HEK293 (cell line): Measurements from ENCODE around the gene KIF12.
A peak's percentile ranks its signal among the peaks of the same experiment; 100 is the strongest.

Experiments used
- CTCF ChIA-PET: fragments of 350-600 bp; formaldehyde crosslinking; extraction: SDS; loops from one replicate; lab custom pipeline; 2021; ENCODE audit warnings: antibody characterized with exemption; lab: Yijun Ruan, JAX
- POLR2A ChIA-PET: fragments of 300-600 bp; formaldehyde crosslinking; extraction: SDS; loops from one replicate; lab custom pipeline; 2020; ENCODE audit warnings: antibody characterized with exemption, inconsistent platforms; lab: Yijun Ruan, JAX
- H3K27ac ChIP-seq: fragments of 200-500 bp; sonication (Bioruptor generic); 2 replicates; pipeline ENCODE4 v1.5.1; 2014; ENCODE audit warnings: low read depth, low read length, control low read depth, inconsistent platforms; ENCODE audit errors: extremely low read depth
- H3K36me3 ChIP-seq, 2 experiments: fragments of 200-500 bp in 1 of 2; sonication (Bioruptor generic) in 1 of 2; 1 replicate in 1 of 2; 2 replicates in 1 of 2; pipeline ENCODE4 v1.5.1; 2014 to 2017; ENCODE audit warnings: inconsistent platforms in 2 of 2, low read length in 2 of 2; ENCODE audit not compliant: control insufficient read depth in 2 of 2, insufficient read depth in 1 of 2
- H3K4me1 ChIP-seq: fragments of 200-500 bp; sonication (Bioruptor generic); 2 replicates; pipeline ENCODE4 v1.5.1; 2014; ENCODE audit warnings: mild to moderate bottlenecking, low read length, inconsistent platforms; ENCODE audit not compliant: control insufficient read depth, insufficient read depth
- H3K4me3 ChIP-seq: 2 replicates; pipeline ENCODE4 v1.5.1; 2011; ENCODE audit warnings: low read depth, mild to moderate bottlenecking, control low read depth, low read length, moderate library complexity
- H3K9me3 ChIP-seq: fragments of 200-500 bp; sonication (Bioruptor generic); 2 replicates; pipeline ENCODE4 v1.5.1; 2014; ENCODE audit warnings: low read depth, low read length, inconsistent platforms; ENCODE audit not compliant: control insufficient read depth, insufficient read depth
- GLI2 ChIP-seq: fragments of 450-650 bp; formaldehyde crosslinking; IDR thresholded peaks from 2 replicates; pipeline ENCODE4; 2017; ENCODE audit warnings: missing biosample characterization, missing genetic modification characterization, low read depth, borderline replicate concordance
- GLIS1 ChIP-seq: fragments of 450-650 bp; formaldehyde crosslinking; IDR thresholded peaks from 2 replicates; pipeline ENCODE4 v1.5.1; 2016; ENCODE audit warnings: missing biosample characterization, missing genetic modification characterization
- OSR2 ChIP-seq: fragments of 450-650 bp; formaldehyde crosslinking; IDR thresholded peaks from 2 replicates; pipeline ENCODE4 v1.5.1; 2016; ENCODE audit warnings: missing biosample characterization, missing genetic modification characterization
- OVOL3 ChIP-seq: fragments of 450-650 bp; formaldehyde crosslinking; IDR thresholded peaks from 2 replicates; pipeline ENCODE4 v1.5.1; 2016; ENCODE audit warnings: missing biosample characterization, missing genetic modification characterization
- SP7 ChIP-seq: fragments of 450-650 bp; formaldehyde crosslinking; IDR thresholded peaks from 2 replicates; pipeline ENCODE4 v1.5.1; 2016; ENCODE audit warnings: missing biosample characterization, missing genetic modification characterization
- ZEB2 ChIP-seq: fragments of 450-650 bp; formaldehyde crosslinking; IDR thresholded peaks from 2 replicates; pipeline ENCODE4 v1.5.1; 2016; ENCODE audit warnings: missing biosample characterization, missing genetic modification characterization
- ZIC2 ChIP-seq: fragments of 450-650 bp; formaldehyde crosslinking; IDR thresholded peaks from 2 replicates; pipeline ENCODE4 v1.5.1; 2016; ENCODE audit warnings: missing biosample characterization, missing genetic modification characterization
- ZNF155 ChIP-seq: fragments of 450-650 bp; formaldehyde crosslinking; IDR thresholded peaks from 2 replicates; pipeline ENCODE4 v1.5.1; 2016; ENCODE audit warnings: missing biosample characterization, missing genetic modification characterization
- ZNF211 ChIP-seq: fragments of 450-650 bp; formaldehyde crosslinking; IDR thresholded peaks from 2 replicates; pipeline ENCODE4 v1.5.1; 2016; ENCODE audit warnings: low read depth, missing biosample characterization, missing genetic modification characterization
- ZNF26 ChIP-seq: fragments of 450-650 bp; formaldehyde crosslinking; IDR thresholded peaks from 2 replicates; pipeline ENCODE4 v1.5.1; 2016; ENCODE audit warnings: missing biosample characterization, missing genetic modification characterization
- ZNF398 ChIP-seq: fragments of 450-650 bp; formaldehyde crosslinking; IDR thresholded peaks from 2 replicates; pipeline ENCODE4 v1.5.1; 2017; ENCODE audit warnings: missing biosample characterization, missing genetic modification characterization
- ZNF404 ChIP-seq: fragments of 450-650 bp; formaldehyde crosslinking; IDR thresholded peaks from 2 replicates; pipeline ENCODE4 v1.5.1; 2017; ENCODE audit warnings: missing biosample characterization, missing genetic modification characterization
- ZNF426 ChIP-seq: fragments of 450-650 bp; formaldehyde crosslinking; IDR thresholded peaks from 2 replicates; pipeline ENCODE4 v1.5.1; 2017; ENCODE audit warnings: missing biosample characterization, missing genetic modification characterization, mild to moderate bottlenecking, inconsistent platforms, moderate library complexity
- ZNF48 ChIP-seq: fragments of 450-650 bp; formaldehyde crosslinking; IDR thresholded peaks from 2 replicates; pipeline ENCODE4 v1.5.1; 2016; ENCODE audit warnings: missing biosample characterization, missing genetic modification characterization
- ZNF521 ChIP-seq: fragments of 450-650 bp; formaldehyde crosslinking; IDR thresholded peaks from 2 replicates; pipeline ENCODE4 v1.5.1; 2017; ENCODE audit warnings: missing biosample characterization, mild to moderate bottlenecking, missing genetic modification characterization
- ZNF548 ChIP-seq: fragments of 450-650 bp; formaldehyde crosslinking; IDR thresholded peaks from 2 replicates; pipeline ENCODE4 v1.5.1; 2016; ENCODE audit warnings: missing biosample characterization, missing genetic modification characterization
- ZNF747 ChIP-seq: fragments of 450-650 bp; formaldehyde crosslinking; IDR thresholded peaks from 2 replicates; pipeline ENCODE4 v1.5.1; 2016; ENCODE audit warnings: missing biosample characterization, missing genetic modification characterization
- TF ChIP-seq, protein P1 (sequence below): fragments of 450-650 bp; formaldehyde crosslinking; IDR thresholded peaks from 2 replicates; pipeline ENCODE4 v1.5.1; 2016; ENCODE audit warnings: missing biosample characterization, missing genetic modification characterization

KIF12 gene

DNA sequence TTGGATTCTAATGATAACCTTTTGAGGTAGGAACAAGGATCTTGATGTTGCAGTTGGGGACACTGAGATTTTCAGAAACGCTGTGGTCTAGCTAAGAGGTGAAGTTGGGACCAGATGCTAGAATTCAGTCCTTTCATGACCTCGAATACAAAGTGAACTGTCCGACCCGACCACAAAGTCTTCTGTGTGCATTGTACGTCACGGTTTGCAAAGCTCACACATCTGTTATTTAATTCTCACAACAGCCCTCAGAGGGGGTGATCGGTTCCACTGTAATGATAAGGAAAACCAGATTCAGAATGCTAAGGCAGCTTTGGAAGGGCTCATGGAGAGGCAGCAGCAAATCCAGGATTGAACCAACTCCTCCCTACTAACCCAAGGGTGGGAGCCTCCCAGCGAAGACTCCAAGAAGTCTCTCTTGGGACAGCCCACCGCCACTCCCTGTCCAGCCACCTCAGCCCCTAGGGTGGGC lies 16.6 kb upstream of the KIF12 start:
- no peak for TF ChIP-seq ZNF155 (tag by site-specific recombination)
- no peak for TF ChIP-seq OVOL3 (tag by site-specific recombination)
- no peak for TF ChIP-seq ZNF747 (tag by site-specific recombination)
- TF ChIP-seq GLIS1 (tag by site-specific recombination): no peak
- no peak for TF ChIP-seq ZNF426 (tag by site-specific recombination)
- no peak for TF ChIP-seq ZNF521
- TF ChIP-seq ZEB2 (tag by site-specific recombination): no peak
- POLR2A ChIA-PET: interaction anchor here (0.5 kb wide), 1 partner anchor 80 kb away, joined by 3 read pairs; no protein-coding TSS in a partner anchor
- Histone ChIP-seq H3K36me3 (no peaks in the 10 kb centered on the region), H3K9me3 (no peaks in the 10 kb centered on the region), H3K4me3 (no peak overlapping the region), H3K27ac (no peak overlapping the region), H3K4me1 (no peaks in the 10 kb centered on the region)
- CTCF ChIA-PET: interaction anchor here (1.0 to 2.8 kb wide), 3 partner anchors 9 to 175 kb away, joined by 3 to 20 read pairs (median 8); no protein-coding TSS in a partner anchor

GRCh38 chr9:114114364-114114763 lies 15.3 kb upstream of the KIF12 start:
- H3K36me3 ChIP-seq: no peaks in the 10 kb centered on the region
- H3K4me3 ChIP-seq: no peak overlapping the region
- H3K9me3 ChIP-seq: no peaks in the 10 kb centered on the region
- CTCF ChIA-PET: interaction anchor here (1.0 to 10.8 kb wide), 3 partner anchors 31 to 179 kb away, joined by 4 to 139 read pairs (median 20); no protein-coding TSS in a partner anchor
- POLR2A ChIA-PET: no interaction called here
- H3K4me1 ChIP-seq: no peaks in the 10 kb centered on the region
- 0 out of 2 replicates have a peak, but pooled peaks have one; percentile 14 for TF ChIP-seq OSR2
- TF ChIP-seq ZNF155 (tag by site-specific recombination): no peak
- TF ChIP-seq, all 188 proteins: peak for 1
- H3K27ac ChIP-seq: no peak overlapping the region

DNA sequence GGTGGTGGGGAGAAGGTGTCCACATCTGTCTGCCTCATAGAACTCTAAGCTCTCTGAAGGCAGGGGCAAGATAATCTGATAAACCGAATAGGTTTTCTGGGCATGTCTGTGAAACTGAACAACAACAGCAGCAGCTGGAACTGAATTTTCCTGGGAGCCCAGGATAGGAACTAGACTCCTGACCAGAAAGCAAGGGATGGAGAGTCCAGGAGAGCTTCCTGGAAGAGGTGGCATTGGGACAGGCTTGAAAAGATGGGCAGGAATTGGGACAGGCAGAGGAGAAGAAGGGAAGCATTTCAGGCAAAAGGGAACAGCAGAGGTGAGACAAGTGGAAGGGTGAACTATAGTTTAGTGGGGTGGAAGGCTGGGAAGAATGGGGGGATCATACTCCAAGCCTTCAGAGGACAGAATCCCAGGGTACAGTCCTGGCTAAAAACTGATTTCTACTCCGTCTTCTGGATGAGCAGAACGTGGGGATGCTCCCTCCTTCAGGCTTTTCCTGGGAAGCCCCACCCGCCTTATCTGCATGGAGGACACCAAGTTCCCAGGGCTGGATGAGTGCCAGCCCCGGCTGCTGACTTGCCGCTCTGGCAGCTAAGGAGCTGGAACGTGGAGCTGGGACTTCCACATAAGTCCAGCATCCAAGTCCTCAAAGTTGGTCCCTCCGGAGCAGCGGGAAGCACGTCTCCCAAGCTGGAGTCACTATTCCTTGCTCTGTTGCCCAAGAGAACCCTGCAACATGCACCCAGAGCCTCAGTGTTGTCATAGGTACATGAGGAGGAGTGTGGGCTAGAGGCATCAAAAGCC lies 13.9 kb upstream of the KIF12 start:
- Histone ChIP-seq H3K27ac (no peak overlapping the region), H3K36me3 (no peaks in the 10 kb centered on the region), H3K4me1 (no peaks in the 10 kb centered on the region), H3K9me3 (no peaks in the 10 kb centered on the region), H3K4me3 (no peak overlapping the region)
- ChIA-PET CTCF (interaction anchor here (0.5 to 10.8 kb wide), 6 partner anchors 8 to 545 kb away, joined by 3 to 139 read pairs (median 4); no protein-coding TSS in a partner anchor), POLR2A (no interaction called here)
- TF ChIP-seq, protein P1, sequence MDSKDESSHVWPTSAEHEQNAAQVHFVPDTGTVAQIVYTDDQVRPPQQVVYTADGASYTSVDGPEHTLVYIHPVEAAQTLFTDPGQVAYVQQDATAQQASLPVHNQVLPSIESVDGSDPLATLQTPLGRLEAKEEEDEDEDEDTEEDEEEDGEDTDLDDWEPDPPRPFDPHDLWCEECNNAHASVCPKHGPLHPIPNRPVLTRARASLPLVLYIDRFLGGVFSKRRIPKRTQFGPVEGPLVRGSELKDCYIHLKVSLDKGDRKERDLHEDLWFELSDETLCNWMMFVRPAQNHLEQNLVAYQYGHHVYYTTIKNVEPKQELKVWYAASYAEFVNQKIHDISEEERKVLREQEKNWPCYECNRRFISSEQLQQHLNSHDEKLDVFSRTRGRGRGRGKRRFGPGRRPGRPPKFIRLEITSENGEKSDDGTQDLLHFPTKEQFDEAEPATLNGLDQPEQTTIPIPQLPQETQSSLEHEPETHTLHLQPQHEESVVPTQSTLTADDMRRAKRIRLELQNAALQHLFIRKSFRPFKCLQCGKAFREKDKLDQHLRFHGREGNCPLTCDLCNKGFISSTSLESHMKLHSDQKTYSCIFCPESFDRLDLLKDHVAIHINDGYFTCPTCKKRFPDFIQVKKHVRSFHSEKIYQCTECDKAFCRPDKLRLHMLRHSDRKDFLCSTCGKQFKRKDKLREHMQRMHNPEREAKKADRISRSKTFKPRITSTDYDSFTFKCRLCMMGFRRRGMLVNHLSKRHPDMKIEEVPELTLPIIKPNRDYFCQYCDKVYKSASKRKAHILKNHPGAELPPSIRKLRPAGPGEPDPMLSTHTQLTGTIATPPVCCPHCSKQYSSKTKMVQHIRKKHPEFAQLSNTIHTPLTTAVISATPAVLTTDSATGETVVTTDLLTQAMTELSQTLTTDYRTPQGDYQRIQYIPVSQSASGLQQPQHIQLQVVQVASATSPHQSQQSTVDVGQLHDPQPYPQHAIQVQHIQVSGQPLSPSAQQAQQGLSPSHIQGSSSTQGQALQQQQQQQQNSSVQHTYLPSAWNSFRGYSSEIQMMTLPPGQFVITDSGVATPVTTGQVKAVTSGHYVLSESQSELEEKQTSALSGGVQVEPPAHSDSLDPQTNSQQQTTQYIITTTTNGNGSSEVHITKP (tag by site-specific recombination): peak; percentile 93
- no peak for TF ChIP-seq ZNF26 (tag by site-specific recombination)

DNA sequence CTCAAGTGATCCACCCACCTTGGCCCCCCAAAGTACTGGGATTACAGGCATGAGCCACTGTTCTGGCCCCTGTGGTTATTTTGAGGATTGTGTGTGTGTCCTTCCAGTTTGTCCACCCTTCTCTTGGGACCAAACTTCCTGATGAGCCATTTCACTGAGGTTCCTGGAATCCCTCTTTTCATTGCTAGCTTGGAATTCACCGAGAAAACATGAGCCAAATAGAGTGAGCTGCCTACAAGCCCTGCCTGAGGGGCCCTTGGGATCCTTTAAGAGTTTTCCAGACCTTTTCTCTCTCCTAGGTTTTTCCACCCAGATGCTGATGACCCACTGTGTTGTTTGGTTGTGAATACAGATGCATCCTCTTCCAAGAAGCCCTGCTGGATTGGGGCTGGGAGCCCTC lies 13.2 kb upstream of the KIF12 start:
- ChIA-PET CTCF (interaction anchor here (0.5 to 10.8 kb wide), 7 partner anchors 8 to 546 kb away, joined by 3 to 139 read pairs (median 4); partner anchors contain the start of gene KIF12), POLR2A (no interaction called here)
- TF ChIP-seq ZNF398 (tag by site-specific recombination): no peak
- no peak for TF ChIP-seq ZNF548 (tag by site-specific recombination)
- TF ChIP-seq ZNF211 (tag by site-specific recombination): no peak
- TF ChIP-seq ZNF404: no peak
- no peak for TF ChIP-seq SP7 (tag by site-specific recombination)
- no peak for TF ChIP-seq ZNF48 (tag by site-specific recombination)
- no peak for TF ChIP-seq GLI2 (tag by site-specific recombination)
- no peak for TF ChIP-seq ZIC2 (tag by site-specific recombination)
- no peaks in the 10 kb centered on the region for H3K9me3 ChIP-seq
- no peak overlapping the region for H3K4me3 ChIP-seq
- H3K4me1 ChIP-seq: no peaks in the 10 kb centered on the region
- no peaks in the 10 kb centered on the region for H3K36me3 ChIP-seq
- H3K27ac ChIP-seq: no peak overlapping the region
